GM06990 (cell line): ENCODE results near the gene NRM.

Source experiments
- DNase-seq: peaks from one replicate; pipeline ENCODE4 v3.0.0-alpha.2; 2011; ENCODE audit not compliant: insufficient read length; ENCODE audit errors: extremely low read depth
- H3K27me3 ChIP-seq: replicated peaks from 2 replicates; pipeline ENCODE4 v1.6.0; 2011; ENCODE audit warnings: low read length; ENCODE audit not compliant: control insufficient read depth, insufficient read depth
- H3K36me3 ChIP-seq: 2 replicates; pipeline ENCODE4 v1.5.1; 2011; ENCODE audit warnings: low read length; ENCODE audit not compliant: control insufficient read depth, insufficient read depth
- H3K4me3 ChIP-seq: replicated peaks from 2 replicates; pipeline ENCODE4 v1.5.1; 2011; ENCODE audit warnings: low read depth, mild to moderate bottlenecking, control low read depth, low read length
- CTCF ChIP-seq: IDR thresholded peaks from 2 replicates; pipeline ENCODE4 v1.5.1; 2011; ENCODE audit warnings: low read length, control low read depth, mild to moderate bottlenecking, inconsistent platforms; ENCODE audit not compliant: insufficient read depth, poor library complexity, severe bottlenecking

NRM gene

DNA sequence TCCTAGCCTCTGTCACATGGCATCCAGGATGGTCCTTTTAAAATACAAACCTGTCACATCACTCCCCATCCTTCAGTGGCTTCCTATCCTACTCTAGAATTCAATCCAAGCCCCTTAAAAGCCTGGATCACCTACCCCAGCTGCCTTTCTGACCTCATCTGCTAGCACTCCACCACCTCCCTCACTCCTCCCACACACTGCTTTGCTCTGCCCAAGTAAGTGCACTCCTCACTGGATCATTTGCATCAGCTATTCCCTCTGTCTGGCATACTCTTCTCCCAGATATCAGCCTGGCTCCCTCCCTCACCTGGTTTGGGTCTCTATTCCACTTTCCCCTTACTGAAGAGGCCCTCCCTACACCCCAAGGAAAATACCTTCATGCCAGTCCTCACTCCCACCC, 33.3 kb downstream of the NRM start:
- TF ChIP-seq CTCF, result no peak
- peaks cover 50% of the 10 kb centered on the region for H3K36me3 ChIP-seq

DNA sequence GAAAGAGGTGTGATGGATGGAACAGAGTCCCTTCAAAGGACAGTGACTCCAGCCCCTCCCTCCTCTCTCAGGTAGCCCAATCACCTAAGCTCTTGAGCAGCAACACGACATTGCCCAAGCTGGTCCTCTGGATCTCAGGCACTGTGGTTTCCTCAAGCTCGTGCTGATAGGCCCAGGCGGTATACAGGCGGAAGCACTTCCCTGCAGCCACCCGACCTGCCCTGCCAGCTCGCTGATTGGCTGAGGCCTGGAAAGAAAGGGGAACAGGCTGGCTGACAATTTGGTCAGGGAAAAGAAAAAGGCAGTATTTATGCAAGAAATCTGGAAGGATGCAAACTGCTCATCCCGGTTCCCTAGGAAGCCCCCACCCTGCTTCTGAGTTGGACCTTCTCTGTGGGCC, 34.3 kb downstream of the NRM start:
- no peak for TF ChIP-seq CTCF
- Histone ChIP-seq H3K27me3 (no peaks in the 10 kb centered on the region), H3K36me3 (peaks cover 46% of the 10 kb centered on the region), H3K4me3 (no peak overlapping the region)
- DNase-seq, result no peak

More for the DNA sequence above, 33.3 kb downstream of the NRM start:
- Histone ChIP-seq H3K27me3 (no peaks in the 10 kb centered on the region), H3K4me3 (no peak overlapping the region)
- DNase-seq, result no peak

- Histone ChIP-seq H3K4me3 (no peak overlapping the region), H3K36me3 (peaks cover 49% of the 10 kb centered on the region), H3K27me3 (no peaks in the 10 kb centered on the region)
- TF ChIP-seq CTCF, result no peak
- DNase-seq, result no peak
Measured at GRCh38 chr6:30655743-30656094, 35.1 kb downstream of the NRM start.

DNA sequence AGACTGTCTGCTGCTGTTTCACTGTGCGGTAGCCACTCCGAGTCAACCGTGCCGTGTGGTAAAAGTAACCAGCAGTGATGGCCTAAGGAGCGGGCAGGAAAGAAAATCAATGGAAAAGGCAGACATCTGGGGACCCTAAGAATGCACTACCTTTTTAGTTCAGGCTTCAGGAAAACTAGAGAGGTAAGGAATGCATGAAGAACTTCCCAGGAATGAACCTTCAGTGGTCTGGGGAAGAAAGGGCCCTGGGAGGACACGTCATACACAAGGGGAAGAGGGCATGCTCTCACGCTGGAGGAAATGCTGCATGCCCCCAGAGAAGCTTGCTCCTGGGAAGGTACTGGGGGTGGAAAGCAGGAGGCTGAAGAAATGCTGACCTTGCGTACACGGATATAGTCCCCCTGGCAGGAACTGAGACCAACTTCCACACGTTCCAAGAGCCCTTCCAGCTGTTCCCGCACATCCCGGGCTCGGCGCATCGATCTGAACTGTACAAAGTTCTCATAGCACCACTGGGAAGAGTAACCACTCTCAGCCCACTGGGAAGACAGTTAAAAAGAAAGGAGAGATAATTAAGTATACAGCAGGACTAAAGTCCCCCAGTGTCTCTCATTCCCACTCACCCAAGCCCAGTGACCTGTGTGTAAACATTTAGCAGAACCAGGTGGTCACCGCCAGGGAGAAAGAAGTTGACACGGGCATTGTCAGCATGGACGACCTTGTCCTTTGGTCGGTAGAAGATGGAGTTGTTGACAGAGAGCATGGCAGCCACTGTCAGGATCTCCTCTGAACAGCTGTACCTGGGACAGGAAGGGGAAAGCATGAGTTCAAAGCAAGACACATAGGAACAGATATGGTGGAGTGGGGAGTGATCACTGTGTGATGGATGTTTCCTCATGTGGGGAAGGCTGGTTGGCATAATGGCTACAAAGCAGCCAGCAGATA, 35.7 kb downstream of the NRM start:
- H3K27me3 ChIP-seq, result no peaks in the 10 kb centered on the region
- no peak for DNase-seq
- H3K4me3 ChIP-seq, result no peak overlapping the region
- H3K36me3 ChIP-seq, result peaks cover 45% of the 10 kb centered on the region
- no peak for TF ChIP-seq CTCF

GRCh38 chr6:30651143-30651542, 39.6 kb downstream of the NRM start:
- Histone ChIP-seq H3K36me3 (peaks cover 29% of the 10 kb centered on the region), H3K27me3 (no peaks in the 10 kb centered on the region), H3K4me3 (no peak overlapping the region)
- no peak for DNase-seq
- no peak for TF ChIP-seq CTCF
